ENCODE measurements around the gene KRTAP9-9.

The KRTAP9-9 gene

GRCh38 chr17:41278176-41278955, 23.2 kb downstream of the KRTAP9-9 start:
- Histone ChIP-seq H3K4me3 (ENCODE audit: low read length) (no peak overlapping the region), H3K36me3 (ENCODE audit: insufficient read depth, low read length) (no peaks in the 10 kb centered on the region), H3K4me1 (ENCODE audit: insufficient read depth, low read length) (no peaks in the 10 kb centered on the region), H2AFZ (ENCODE audit: low read depth, low read length) (no peak overlapping the region), H3K27me3 (ENCODE audit: insufficient read depth, low read length) (no peaks in the 10 kb centered on the region), H3K9me3 (ENCODE audit: low read length) (no peaks in the 10 kb centered on the region)

GRCh38 chr17:41284043-41284442, 28.9 kb downstream of the KRTAP9-9 start:
- Histone ChIP-seq H3K9me3 (ENCODE audit: low read length) (no peaks in the 10 kb centered on the region), H3K4me1 (ENCODE audit: insufficient read depth, low read length) (no peaks in the 10 kb centered on the region), H3K27me3 (ENCODE audit: insufficient read depth, low read length) (no peaks in the 10 kb centered on the region), H3K4me3 (ENCODE audit: low read length) (no peak overlapping the region), H3K36me3 (ENCODE audit: insufficient read depth, low read length) (no peaks in the 10 kb centered on the region), H2AFZ (ENCODE audit: low read depth, low read length) (no peak overlapping the region)

- no peaks in the 10 kb centered on the region for H3K27me3 ChIP-seq (ENCODE audit: insufficient read depth, low read length)
- H3K36me3 ChIP-seq (ENCODE audit: insufficient read depth, low read length), result no peaks in the 10 kb centered on the region
- no peak overlapping the region for H2AFZ ChIP-seq (ENCODE audit: low read depth, low read length)
- H3K4me3 ChIP-seq (ENCODE audit: low read length), result no peak overlapping the region
- no peaks in the 10 kb centered on the region for H3K4me1 ChIP-seq (ENCODE audit: insufficient read depth, low read length)
- H3K9me3 ChIP-seq (ENCODE audit: low read length), result no peaks in the 10 kb centered on the region
Observed at GRCh38 chr17:41284546-41284945, 29.4 kb downstream of the KRTAP9-9 start.

DNA sequence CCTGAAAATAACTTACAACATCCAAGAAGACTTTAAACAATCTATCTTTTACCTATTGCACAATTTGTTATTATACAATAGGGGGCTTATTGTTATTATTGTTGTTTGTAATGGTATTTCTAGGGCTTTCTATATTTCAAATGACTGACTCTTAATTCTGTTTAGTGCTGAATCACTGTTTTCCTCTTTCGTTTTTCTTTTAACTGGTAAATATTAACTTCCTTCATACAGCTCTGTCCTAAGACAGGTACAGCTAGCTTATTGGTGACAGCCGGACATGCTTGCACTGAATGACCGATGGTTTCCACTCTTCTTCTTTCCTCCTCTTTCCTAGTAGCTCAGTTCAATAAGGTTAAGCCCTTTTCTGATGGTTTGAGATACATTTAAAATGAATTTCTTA, 31.9 kb downstream of the KRTAP9-9 start:
- H3K4me1 ChIP-seq (ENCODE audit: insufficient read depth, low read length), result no peaks in the 10 kb centered on the region
- H3K36me3 ChIP-seq (ENCODE audit: insufficient read depth, low read length), result no peaks in the 10 kb centered on the region
- no peaks in the 10 kb centered on the region for H3K27me3 ChIP-seq (ENCODE audit: insufficient read depth, low read length)
- no peak overlapping the region for H2AFZ ChIP-seq (ENCODE audit: low read depth, low read length)
- H3K4me3 ChIP-seq (ENCODE audit: low read length), result no peak overlapping the region
- no peaks in the 10 kb centered on the region for H3K9me3 ChIP-seq (ENCODE audit: low read length)

GRCh38 chr17:41294016-41294415, 38.8 kb downstream of the KRTAP9-9 start:
- Histone ChIP-seq H3K9me3 (ENCODE audit: low read length) (no peaks in the 10 kb centered on the region), H3K36me3 (ENCODE audit: insufficient read depth, low read length) (no peaks in the 10 kb centered on the region), H3K4me3 (ENCODE audit: low read length) (no peak overlapping the region), H3K4me1 (ENCODE audit: insufficient read depth, low read length) (no peaks in the 10 kb centered on the region), H2AFZ (ENCODE audit: low read depth, low read length) (no peak overlapping the region), H3K27me3 (ENCODE audit: insufficient read depth, low read length) (no peaks in the 10 kb centered on the region)

DNA sequence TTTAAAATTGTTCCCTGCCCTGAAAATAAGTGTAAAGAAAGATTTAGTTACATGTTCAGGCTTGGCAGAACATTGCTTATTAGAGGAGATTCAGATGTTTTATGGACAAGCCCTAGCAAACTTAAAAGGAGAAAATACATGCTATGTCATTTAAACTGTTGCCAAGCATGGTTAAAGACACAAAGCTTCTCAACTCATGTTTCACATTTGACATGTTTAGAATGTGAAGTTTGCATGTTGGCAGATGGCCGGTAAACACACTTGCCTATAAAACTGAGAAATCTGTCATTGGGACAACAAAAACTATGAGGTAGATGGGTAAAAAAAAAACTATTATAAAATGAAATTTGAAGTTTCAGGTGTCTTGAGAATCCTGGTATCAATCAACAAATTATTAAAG, 41.7 kb downstream of the KRTAP9-9 start:
- H3K27me3 ChIP-seq (ENCODE audit: insufficient read depth, low read length), result no peaks in the 10 kb centered on the region
- no peak overlapping the region for H2AFZ ChIP-seq (ENCODE audit: low read depth, low read length)
- H3K36me3 ChIP-seq (ENCODE audit: insufficient read depth, low read length), result no peaks in the 10 kb centered on the region
- no peaks in the 10 kb centered on the region for H3K9me3 ChIP-seq (ENCODE audit: low read length)
- no peak overlapping the region for H3K4me3 ChIP-seq (ENCODE audit: low read length)
- H3K4me1 ChIP-seq (ENCODE audit: insufficient read depth, low read length), result no peaks in the 10 kb centered on the region

DNA sequence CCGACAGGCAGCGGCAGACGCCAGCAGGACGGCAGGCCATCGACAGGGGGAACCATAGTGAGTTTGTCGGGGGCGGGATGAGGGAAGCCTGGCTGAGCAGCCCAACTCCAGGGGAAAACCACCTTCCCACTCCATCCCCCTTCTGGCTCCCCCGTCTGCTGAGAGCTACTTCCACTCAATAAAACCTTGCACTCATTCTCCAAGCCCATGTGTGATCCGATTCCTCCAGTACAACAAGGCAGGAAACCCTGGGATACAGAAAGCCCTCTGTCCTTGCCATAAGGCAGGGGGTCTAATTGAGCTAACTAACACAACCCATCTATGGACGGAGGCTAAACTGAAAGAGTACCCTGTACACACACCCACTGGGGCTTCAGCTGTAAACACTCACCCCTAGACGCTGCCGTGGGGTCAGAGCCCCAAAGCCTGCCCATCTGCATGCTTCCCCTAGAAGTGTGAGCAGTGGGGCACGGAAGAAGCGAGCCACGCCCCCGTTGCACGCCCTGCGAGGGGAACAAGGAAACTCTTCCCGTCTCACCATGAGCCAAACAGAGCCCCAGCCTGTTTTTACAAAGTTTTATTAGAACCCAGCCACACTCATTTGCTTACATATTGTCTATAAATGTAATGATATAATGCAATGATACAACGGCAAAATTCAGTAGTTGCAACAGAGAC, 43.4 kb downstream of the KRTAP9-9 start:
- Histone ChIP-seq H3K9me3 (ENCODE audit: low read length) (no peaks in the 10 kb centered on the region), H3K27me3 (ENCODE audit: insufficient read depth, low read length) (no peaks in the 10 kb centered on the region), H3K4me3 (ENCODE audit: low read length) (no peak overlapping the region), H3K4me1 (ENCODE audit: insufficient read depth, low read length) (no peaks in the 10 kb centered on the region), H2AFZ (ENCODE audit: low read depth, low read length) (no peak overlapping the region), H3K36me3 (ENCODE audit: insufficient read depth, low read length) (no peaks in the 10 kb centered on the region)

- no peaks in the 10 kb centered on the region for H3K9me3 ChIP-seq (ENCODE audit: low read length)
- no peaks in the 10 kb centered on the region for H3K4me1 ChIP-seq (ENCODE audit: insufficient read depth, low read length)
- no peak overlapping the region for H3K4me3 ChIP-seq (ENCODE audit: low read length)
- H3K27me3 ChIP-seq (ENCODE audit: insufficient read depth, low read length), result no peaks in the 10 kb centered on the region
- no peak overlapping the region for H2AFZ ChIP-seq (ENCODE audit: low read depth, low read length)
- no peaks in the 10 kb centered on the region for H3K36me3 ChIP-seq (ENCODE audit: insufficient read depth, low read length)
Observed at GRCh38 chr17:41301204-41301790, 46.1 kb downstream of the KRTAP9-9 start.

GRCh38 chr17:41301916-41302901, 47.0 kb downstream of the KRTAP9-9 start, which contains the start of gene KRTAP29-1:
TSS of gene KRTAP29-1 (minus strand) at chr17:41302851. CDS start at chr17:41302851, 0 bp downstream.
- H3K4me3 ChIP-seq (ENCODE audit: low read length), result no peak within 1 kb of the TSS
- H2AFZ ChIP-seq (ENCODE audit: low read depth, low read length), result no peak within 1 kb of the TSS
- H3K4me1 ChIP-seq (ENCODE audit: insufficient read depth, low read length), result no peaks in the 10 kb centered on the region
- H3K36me3 ChIP-seq (ENCODE audit: insufficient read depth, low read length), result no peaks in the 10 kb centered on the region
- H3K9me3 ChIP-seq (ENCODE audit: low read length), result no peaks in the 10 kb centered on the region
- H3K27me3 ChIP-seq (ENCODE audit: insufficient read depth, low read length), result no peaks in the 10 kb centered on the region

DNA sequence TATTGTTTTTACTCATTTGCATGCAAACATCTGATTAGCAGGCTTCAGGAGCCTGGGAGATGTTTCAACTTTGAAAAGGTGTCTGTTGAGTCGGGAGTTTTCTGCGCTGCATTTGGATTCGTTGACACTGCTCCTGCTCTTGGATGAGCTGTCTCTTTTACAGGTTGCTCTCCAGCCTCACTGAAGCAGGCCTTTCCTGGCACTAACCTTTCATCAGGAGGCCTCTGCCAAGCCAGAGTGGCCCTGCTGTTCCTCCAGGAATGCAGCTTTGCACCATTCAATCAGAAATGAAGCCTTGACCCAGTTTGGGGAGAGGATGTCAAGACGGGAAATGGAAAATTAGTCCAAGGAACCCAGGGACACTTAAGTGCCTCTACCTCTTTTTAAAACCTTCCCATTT, 47.8 kb downstream of the KRTAP9-9 start:
- no peaks in the 10 kb centered on the region for H3K4me1 ChIP-seq (ENCODE audit: insufficient read depth, low read length)
- H3K36me3 ChIP-seq (ENCODE audit: insufficient read depth, low read length), result no peaks in the 10 kb centered on the region
- H3K9me3 ChIP-seq (ENCODE audit: low read length), result no peaks in the 10 kb centered on the region
- no peaks in the 10 kb centered on the region for H3K27me3 ChIP-seq (ENCODE audit: insufficient read depth, low read length)
- H3K4me3 ChIP-seq (ENCODE audit: low read length), result no peak overlapping the region
- H2AFZ ChIP-seq (ENCODE audit: low read depth, low read length), result no peak overlapping the region

DNA sequence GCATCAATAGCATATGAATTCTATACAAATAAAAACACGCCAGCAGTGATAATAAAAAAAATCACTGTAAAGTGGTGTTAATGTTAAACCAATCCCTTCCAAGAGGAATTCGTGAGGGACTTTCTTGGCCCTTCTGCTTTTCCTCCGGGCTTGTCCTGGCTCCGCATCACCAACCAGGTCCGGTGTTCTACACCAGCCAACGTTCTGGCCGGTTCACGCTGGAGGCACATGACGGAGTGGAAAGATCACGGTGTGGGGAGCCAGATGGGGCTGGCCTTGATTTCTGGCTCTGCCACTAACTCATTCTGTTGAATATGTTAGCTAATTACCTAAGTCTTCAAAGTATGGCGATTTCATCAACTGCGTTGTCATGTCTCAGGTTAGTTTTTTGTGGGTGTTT, 48.9 kb downstream of the KRTAP9-9 start:
- H3K36me3 ChIP-seq (ENCODE audit: insufficient read depth, low read length), result no peaks in the 10 kb centered on the region
- H3K4me1 ChIP-seq (ENCODE audit: insufficient read depth, low read length), result no peaks in the 10 kb centered on the region
- no peak overlapping the region for H2AFZ ChIP-seq (ENCODE audit: low read depth, low read length)
- H3K4me3 ChIP-seq (ENCODE audit: low read length), result no peak overlapping the region
- no peaks in the 10 kb centered on the region for H3K9me3 ChIP-seq (ENCODE audit: low read length)
- H3K27me3 ChIP-seq (ENCODE audit: insufficient read depth, low read length), result no peaks in the 10 kb centered on the region

Measured in neuron (in vitro differentiated cells).